MM.1S (cell line): ENCODE measurements around the gene SEMA3G.

Experiments used
- DNase-seq: peaks from one replicate; pipeline ENCODE4 v3.0.0-alpha.2; 2015
- H2AFZ ChIP-seq: fragments of 300-600 bp; sonication (generic); 2 replicates; pipeline ENCODE4 v1.6.0; 2016; ENCODE audit warnings: antibody characterized with exemption, low read length
- H3F3A ChIP-seq: fragments of 300-600 bp; sonication (generic); 2 replicates; pipeline ENCODE4 v1.6.1; 2016; ENCODE audit warnings: mild to moderate bottlenecking, antibody characterized with exemption, low read length, moderate library complexity, mixed read lengths; ENCODE audit not compliant: insufficient read depth
- H3K27ac ChIP-seq: fragments of 300-600 bp; sonication (generic); 2 replicates; pipeline ENCODE4 v1.5.1; 2016; ENCODE audit warnings: mild to moderate bottlenecking, low read length
- H3K27me3 ChIP-seq: fragments of 300-600 bp; sonication (generic); replicated peaks from 2 replicates; pipeline ENCODE4 v1.6.0; 2016; ENCODE audit warnings: low read length; ENCODE audit not compliant: insufficient read depth
- H3K36me3 ChIP-seq: fragments of 300-600 bp; sonication (generic); replicated peaks from 2 replicates; pipeline ENCODE4 v1.6.1; 2016; ENCODE audit warnings: mild to moderate bottlenecking, low read length, mixed read lengths; ENCODE audit not compliant: insufficient read depth
- H3K4me1 ChIP-seq: fragments of 300-600 bp; sonication (generic); 2 replicates; pipeline ENCODE4 v1.6.1; 2016; ENCODE audit warnings: low read length, mixed read lengths
- H3K4me2 ChIP-seq: fragments of 300-600 bp; sonication (generic); 2 replicates; pipeline ENCODE4 v1.6.0; 2016; ENCODE audit warnings: low read depth, low read length
- H3K4me3 ChIP-seq: fragments of 300-600 bp; sonication (generic); 2 replicates; pipeline ENCODE4 v1.5.1; 2016; ENCODE audit warnings: low read length, mixed read lengths
- H3K79me2 ChIP-seq: fragments of 300-600 bp; sonication (generic); 2 replicates; pipeline ENCODE4 v1.6.1; 2016; ENCODE audit warnings: mixed run types, low read length, mixed read lengths
- H3K9ac ChIP-seq: fragments of 300-600 bp; sonication (generic); 2 replicates; pipeline ENCODE4 v1.6.1; 2016; ENCODE audit warnings: low read length, mixed read lengths
- H3K9me2 ChIP-seq: fragments of 300-600 bp; sonication (generic); replicated peaks from 2 replicates; pipeline ENCODE4 v1.6.1; 2016; ENCODE audit warnings: mild to moderate bottlenecking, low read length, mixed read lengths; ENCODE audit not compliant: insufficient read depth
- H3K9me3 ChIP-seq: fragments of 300-600 bp; sonication (generic); replicated peaks from 2 replicates; pipeline ENCODE4 v1.6.1; 2016; ENCODE audit warnings: mild to moderate bottlenecking, low read length, mixed read lengths; ENCODE audit not compliant: insufficient read depth
- H4K20me1 ChIP-seq: fragments of 300-600 bp; sonication (generic); 2 replicates; pipeline ENCODE4 v1.6.1; 2016; ENCODE audit warnings: mild to moderate bottlenecking, low read length, moderate library complexity, mixed read lengths; ENCODE audit not compliant: insufficient read depth
- CTCF ChIP-seq: fragments of 300-600 bp; sonication (generic); IDR thresholded peaks from 2 replicates; pipeline ENCODE4 v1.5.1; 2016; ENCODE audit warnings: antibody characterized with exemption, low read length, mixed read lengths
- EZH2 ChIP-seq: fragments of 300-600 bp; sonication (generic); optimal IDR thresholded peaks from 2 replicates; pipeline ENCODE3; 2017; ENCODE audit warnings: low read depth, mild to moderate bottlenecking, antibody characterized with exemption, low read length, mixed read lengths
- EZH2phosphoT487 ChIP-seq: fragments of 300-600 bp; sonication (generic); IDR thresholded peaks from 2 replicates; pipeline ENCODE4 v1.6.1; 2018; ENCODE audit warnings: antibody characterized with exemption, low read length

Gene SEMA3G

GRCh38 chr3:52438579-52439425, 6.1 kb downstream of the SEMA3G start:
- no peak for TF ChIP-seq EZH2
- TF ChIP-seq CTCF, result no peak
- TF ChIP-seq EZH2phosphoT487, result no peak
- no peak for DNase-seq
- Histone ChIP-seq H3K4me2 (no peak overlapping the region), H3K27ac (no peak overlapping the region), H3K27me3 (no peaks in the 10 kb centered on the region), H3K4me3 (no peak overlapping the region), H3K9ac (no peak overlapping the region), H3F3A (no peaks in the 10 kb centered on the region), H3K9me2 (no peaks in the 10 kb centered on the region), H2AFZ (no peak overlapping the region), H3K79me2 (no peaks in the 10 kb centered on the region), H4K20me1 (no peaks in the 10 kb centered on the region), H3K9me3 (no peaks in the 10 kb centered on the region), H3K36me3 (no peaks in the 10 kb centered on the region), H3K4me1 (no peaks in the 10 kb centered on the region)

- Histone ChIP-seq H3K4me1 (no peaks in the 10 kb centered on the region), H3K9me3 (no peaks in the 10 kb centered on the region), H3K79me2 (no peaks in the 10 kb centered on the region), H3K4me2 (no peak overlapping the region), H2AFZ (no peak overlapping the region), H3K27me3 (no peaks in the 10 kb centered on the region), H3K36me3 (no peaks in the 10 kb centered on the region), H3K4me3 (no peak overlapping the region), H3K27ac (no peak overlapping the region), H4K20me1 (no peaks in the 10 kb centered on the region), H3K9ac (no peak overlapping the region), H3K9me2 (no peaks in the 10 kb centered on the region), H3F3A (no peaks in the 10 kb centered on the region)
- no peak for TF ChIP-seq EZH2phosphoT487
- no peak for DNase-seq
Measured at GRCh38 chr3:52438104-52438376, 6.9 kb downstream of the SEMA3G start.

GRCh38 chr3:52437326-52438103, 7.4 kb downstream of the SEMA3G start:
- no peaks in the 10 kb centered on the region for H3K36me3 ChIP-seq
- no peak overlapping the region for H3K9ac ChIP-seq
- H3K4me2 ChIP-seq, result no peak overlapping the region
- H3K79me2 ChIP-seq, result no peaks in the 10 kb centered on the region
- H3K27me3 ChIP-seq, result no peaks in the 10 kb centered on the region
- DNase-seq, result no peak
- H3K4me3 ChIP-seq, result no peak overlapping the region
- no peaks in the 10 kb centered on the region for H3K9me3 ChIP-seq
- no peaks in the 10 kb centered on the region for H3K4me1 ChIP-seq
- no peaks in the 10 kb centered on the region for H4K20me1 ChIP-seq
- H2AFZ ChIP-seq, result no peak overlapping the region
- TF ChIP-seq EZH2phosphoT487 (no peak), CTCF (no peak), EZH2 (no peak)
- H3F3A ChIP-seq, result no peaks in the 10 kb centered on the region
- H3K27ac ChIP-seq, result no peak overlapping the region
- no peaks in the 10 kb centered on the region for H3K9me2 ChIP-seq
